Esophagus muscularis mucosa (tissue), 4 donors: ENCODE results near the gene NTM. TPM values are rescaled to one million over a fixed set of nuclear protein-coding genes. Genes with fewer than 3 reads are reported as not detected.
"Not testable (repeated sequence)": the region's sequence is repeated elsewhere in the genome, so short reads cannot be mapped to it uniquely, and the experiment has no call there.

ENCODE experiments used
- DNase-seq: peaks from one replicate; pipeline ENCODE4 v3.0.0-alpha.2; 2017; ENCODE audit errors: extremely low spot score
- H3K27ac ChIP-seq, 4 donors: fragments of 200-600 bp; sonication (generic); replicated peaks in 1 of 4; 1 replicate in 3 of 4; 2 replicates in 1 of 4; pipeline ENCODE4 v1.5.1; 2016 to 2019; ENCODE audit warnings: mild to moderate bottlenecking in 1 of 4
- H3K27me3 ChIP-seq, 4 donors: fragments of 200-600 bp; sonication (generic); one replicate each; pipeline versions ENCODE4 v1.5.1 to v1.6.0; 2016 to 2019
- H3K36me3 ChIP-seq, 4 donors: fragments of 200-600 bp; sonication (generic); one replicate each; pipeline ENCODE4 v1.5.1; 2016 to 2019
- H3K4me1 ChIP-seq, 4 donors: fragments of 200-600 bp; sonication (generic); one replicate each; pipeline ENCODE4 v1.5.1; 2016 to 2019
- H3K4me3 ChIP-seq, 4 donors: fragments of 200-600 bp; sonication (generic); 1 replicate in 2 of 4; 2 replicates in 2 of 4; pipeline ENCODE4 v1.5.1; 2016 to 2019; ENCODE audit warnings: mild to moderate bottlenecking in 4 of 4, moderate library complexity in 1 of 4
- H3K9me3 ChIP-seq, 4 donors: fragments of 200-600 bp; sonication (generic); 1 replicate in 3 of 4; 2 replicates in 1 of 4; pipeline ENCODE4 v1.5.1; 2016 to 2019
- CTCF ChIP-seq, 3 experiments: fragments of 200-600 bp in 2 of 3; fragments of 450-650 bp in 1 of 3; sonication (generic) in 2 of 3; IDR thresholded peaks; one replicate each; pipeline ENCODE4 v1.5.1; 2017 to 2019; ENCODE audit warnings: antibody characterized with exemption in 3 of 3, mild to moderate bottlenecking in 2 of 3, moderate library complexity in 1 of 3
- EP300 ChIP-seq: sonication (generic); formaldehyde crosslinking; IDR thresholded peaks from one replicate; pipeline ENCODE4 v1.6.1; 2017; ENCODE audit warnings: antibody characterized with exemption
- POLR2A ChIP-seq: fragments of 450-650 bp; IDR thresholded peaks from one replicate; pipeline ENCODE4 v1.6.1; 2017; ENCODE audit warnings: antibody characterized with exemption, moderate library complexity, mild to moderate bottlenecking, low read depth
- POLR2AphosphoS5 ChIP-seq, 2 donors: sonication (generic); formaldehyde crosslinking; IDR thresholded peaks; one replicate each; pipeline ENCODE4 v1.6.1; 2017; ENCODE audit warnings: antibody characterized with exemption in 2 of 2
- WGBS: methylation state at CpG from one replicate; pipeline ENCODE4 v1.1.5; 2018; 5-methylcytosine and 5-hydroxymethylcytosine counted together
- intact Hi-C: fragments of 100-400 bp; cut with DNase I; formaldehyde crosslinking; loops from one replicate; pipeline ENCODE4 v1.15.1; 2023
- small RNA-seq, 3 donors: library from RNA; depleted of rRNA; stranded (forward); fragments of <200 nt; gene quantifications; one replicate each; pipeline ENCODE3, GENCODE V24; 2016
- total RNA-seq, 4 donors: library from RNA; depleted of rRNA; stranded (reverse); fragments of >200 nt; gene quantifications; one replicate each; pipeline versions ENCODE4 v1.1.0 to v1.2.1, GENCODE V29; 2016

The NTM gene
- total RNA-seq, 4 donors from 2014 or later, result 5.6 to 25.3 (median 8.3) TPM

GRCh38 chr11:132367293-132367692 lies 996.9 kb downstream of the NTM start:
- WGBS, result 89% methylated on average over 3 of the region's 3 CpGs
- H3K9me3 ChIP-seq, result no peaks in the 10 kb centered on the region
- DNase-seq, result no peak
- H3K36me3 ChIP-seq, result no peaks in the 10 kb centered on the region
- no peaks in the 10 kb centered on the region for H3K4me1 ChIP-seq
- H3K27me3 ChIP-seq, result no peaks in the 10 kb centered on the region
- H3K4me3 ChIP-seq, result no peak overlapping the region
- TF ChIP-seq POLR2AphosphoS5 (IDR thresholded peaks at IDR 0.05) (no peak), CTCF (IDR thresholded peaks at IDR 0.05) (no peak), POLR2A (no peak), EP300 (no peak)
- H3K27ac ChIP-seq, result no peak overlapping the region
- intact Hi-C loops, result no loop called here

- H3K4me1 ChIP-seq, H3K27me3 ChIP-seq, H3K27ac ChIP-seq, intact Hi-C loops, H3K9me3 ChIP-seq, H3K4me3 ChIP-seq, H3K36me3 ChIP-seq, DNase-seq: not testable (repeated sequence)
Observed at GRCh38 chr11:132370114-132370513, 999.7 kb downstream of the NTM start.

- WGBS, result 90% methylated on average over 4 of the region's 4 CpGs
- DNase-seq, result no peak
- intact Hi-C loops, result no loop called here
Observed at GRCh38 chr11:132373405-132374143, 1003.2 kb downstream of the NTM start.

GRCh38 chr11:132379540-132379939 lies 1009.1 kb downstream of the NTM start:
- H3K27ac ChIP-seq, result no peak overlapping the region
- peaks cover 0 to 12% (median 6%) of the 10 kb centered on the region in 4 donors for H3K9me3 ChIP-seq
- H3K36me3 ChIP-seq, result no peaks in the 10 kb centered on the region
- DNase-seq, result no peak
- H3K4me1 ChIP-seq, result no peaks in the 10 kb centered on the region
- no peak overlapping the region for H3K4me3 ChIP-seq
- H3K27me3 ChIP-seq, result no peaks in the 10 kb centered on the region
- intact Hi-C loops, result no loop called here
- TF ChIP-seq POLR2A (no peak), POLR2AphosphoS5 (IDR thresholded peaks at IDR 0.05) (no peak), EP300 (no peak), CTCF (IDR thresholded peaks at IDR 0.05) (no peak)
- 94% methylated on average over 3 of the region's 3 CpGs for WGBS

More at GRCh38 chr11:132373405-132374143, 1003.2 kb downstream of the NTM start:
- Histone ChIP-seq H3K4me1 (no peaks in the 10 kb centered on the region), H3K4me3 (no peak overlapping the region), H3K9me3 (no peaks in the 10 kb centered on the region), H3K36me3 (no peaks in the 10 kb centered on the region), H3K27ac (no peak overlapping the region), H3K27me3 (no peaks in the 10 kb centered on the region)
- no peak for TF ChIP-seq POLR2AphosphoS5 (IDR thresholded peaks at IDR 0.05)
- TF ChIP-seq POLR2A, result no peak
- no peak for TF ChIP-seq CTCF (IDR thresholded peaks at IDR 0.05)
- no peak for TF ChIP-seq EP300

Small RNA genes within 50 kb of the gene (small RNA-seq; reads per million reads assigned to genes)
- gene RNU6ATAC12P, result 0 reads per million in 3 donors
